GM12892 (cell line): ENCODE data around the gene PFKP.

Experiments used
- POLR2AphosphoS5 ChIP-seq: IDR thresholded peaks from 2 replicates; pipeline ENCODE4 v1.6.1; 2011; ENCODE audit warnings: low read depth, low read length, control low read depth
- TAF1 ChIP-seq: IDR thresholded peaks from 2 replicates; pipeline ENCODE4 v1.6.1; 2011; ENCODE audit warnings: low read depth, mild to moderate bottlenecking, control low read depth, low read length, borderline replicate concordance

GRCh38 chr10:3046981-3047547 lies 20.3 kb upstream of the PFKP start:
- TF ChIP-seq POLR2AphosphoS5 (no peak), TAF1 (no peak)
